OCI-LY7 (cell line): ENCODE data around the gene C17orf113. TPM values are rescaled to one million over a fixed set of nuclear protein-coding genes. Genes with fewer than 3 reads are reported as not detected.

Experiments used
- BruUV-seq: library from RNA; stranded (reverse); fragments of 400-500 nt; replicated peaks from 2 replicates; lab custom pipeline; 2021; lab: Mats Ljungman, UMichigan
- CTCF ChIA-PET: fragments of 300-600 bp; sonication (Branson Sonifier 250); formaldehyde crosslinking; loops from one replicate; lab custom pipeline; 2022; ENCODE audit warnings: antibody characterized with exemption; ENCODE audit not compliant: unreplicated experiment; lab: Charles Lee
- POLR2A ChIA-PET: fragments of 300-600 bp; sonication (Branson Sonifier 250); formaldehyde crosslinking; loops from one replicate; lab custom pipeline; 2022; ENCODE audit warnings: antibody characterized with exemption; lab: Charles Lee
- DNase-seq: peaks from one replicate; pipeline ENCODE4 v3.0.0-alpha.2; 2015; ENCODE audit warnings: low spot score
- H2AFZ ChIP-seq: fragments of 200-600 bp; sonication (generic), shearing (Covaris generic); 2 replicates; pipeline ENCODE4 v1.6.1; 2014; ENCODE audit warnings: mild to moderate bottlenecking, antibody characterized with exemption, low read length, moderate library complexity
- H3K27ac ChIP-seq: fragments of 200-600 bp; sonication (generic); 2 replicates; pipeline ENCODE4 v1.5.1; 2014; ENCODE audit warnings: mixed run types, low read depth, mild to moderate bottlenecking, moderate library complexity, low read length, inconsistent platforms; ENCODE audit not compliant: poor library complexity, severe bottlenecking
- H3K36me3 ChIP-seq: fragments of 200-600 bp; sonication (generic); 2 replicates; pipeline ENCODE4 v1.6.1; 2014; ENCODE audit warnings: mild to moderate bottlenecking, antibody characterized with exemption, low read length, moderate library complexity, mixed read lengths; ENCODE audit not compliant: insufficient read depth
- H3K4me1 ChIP-seq: fragments of 200-600 bp; sonication (generic); 2 replicates; pipeline ENCODE4 v1.5.1; 2014; ENCODE audit warnings: mild to moderate bottlenecking, low read length; ENCODE audit not compliant: insufficient read depth, poor library complexity, severe bottlenecking
- H3K4me2 ChIP-seq: fragments of 200-600 bp; sonication (generic); 2 replicates; pipeline ENCODE4 v1.6.1; 2014; ENCODE audit warnings: mild to moderate bottlenecking, low read length
- H3K4me3 ChIP-seq: fragments of 200-600 bp; sonication (generic); 2 replicates; pipeline ENCODE4 v1.5.1; 2014; ENCODE audit warnings: mild to moderate bottlenecking, low read depth, low read length; ENCODE audit not compliant: poor library complexity, severe bottlenecking
- H3K79me2 ChIP-seq: fragments of 200-600 bp; sonication (generic); 2 replicates; pipeline ENCODE4 v1.6.1; 2016; ENCODE audit warnings: low read depth, mild to moderate bottlenecking, low read length, moderate library complexity, mixed read lengths; ENCODE audit not compliant: insufficient read depth
- H3K9me2 ChIP-seq: fragments of 200-600 bp; sonication (generic); 2 replicates; pipeline ENCODE4 v1.6.1; 2016; ENCODE audit warnings: mild to moderate bottlenecking, low read length, mixed read lengths; ENCODE audit not compliant: insufficient read depth
- H3K9me3 ChIP-seq: fragments of 200-600 bp; sonication (generic); 2 replicates; pipeline ENCODE4 v1.6.1; 2014; ENCODE audit warnings: mild to moderate bottlenecking, mixed run types, low read length, mixed read lengths
- H4K20me1 ChIP-seq: fragments of 200-600 bp; sonication (generic); 2 replicates; pipeline ENCODE4 v1.6.1; 2014; ENCODE audit warnings: mild to moderate bottlenecking, antibody characterized with exemption, low read length, moderate library complexity, mixed read lengths; ENCODE audit not compliant: insufficient read depth
- CTCF ChIP-seq: fragments of 200-600 bp; sonication (generic); conservative IDR thresholded peaks from 2 replicates; pipeline ENCODE4 v1.5.1; 2014; ENCODE audit warnings: mild to moderate bottlenecking, antibody characterized with exemption, low read length, moderate library complexity, mixed read lengths
- EZH2phosphoT487 ChIP-seq: fragments of 200-600 bp; sonication (generic); IDR thresholded peaks from 2 replicates; pipeline ENCODE4 v1.6.1; 2018; ENCODE audit warnings: low read depth, borderline replicate concordance, mild to moderate bottlenecking, mixed run types, antibody characterized with exemption, low read length, moderate library complexity, mixed read lengths
- intact Hi-C: fragments of 100-400 bp; cut with micrococcal nuclease; formaldehyde crosslinking; loops from one replicate; pipeline ENCODE4 v1.10.0; 2022; ENCODE audit not compliant: unreplicated experiment
- total RNA-seq, 2 experiments: library from RNA; depleted of rRNA in 1 of 2; stranded (reverse); fragments of >200 nt in 1 of 2; shearing (Covaris generic) in 1 of 2; gene quantifications; 2 replicates each; pipeline ENCODE4 v1.2.3, GENCODE V29; 2014 to 2022

Gene C17orf113
- total RNA-seq, 2 experiments from 2014 or later: 0.25 TPM

DNA sequence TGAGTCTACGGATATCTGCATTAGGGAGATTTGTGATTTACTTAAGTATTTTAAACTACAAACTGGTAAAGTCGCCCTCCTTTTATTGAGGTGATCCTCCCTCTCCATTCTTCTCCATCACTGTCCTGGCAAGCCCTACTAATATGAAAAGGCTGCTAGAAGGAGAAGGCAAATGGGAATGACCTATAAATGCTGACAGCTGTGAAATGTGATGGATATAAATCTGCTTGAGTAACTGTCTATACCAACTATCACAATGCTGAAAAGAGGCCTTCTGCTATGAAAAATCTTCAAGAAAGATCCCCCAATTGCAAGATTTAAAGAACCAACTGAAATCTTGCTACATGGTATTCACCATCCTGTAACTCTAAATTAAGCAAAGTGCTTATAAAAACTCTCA lies 48.7 kb downstream of the C17orf113 start:
- H3K36me3 ChIP-seq: peaks cover 79% of the 10 kb centered on the region
- no peak for DNase-seq
- POLR2A ChIA-PET: no interaction called here

GRCh38 chr17:42000413-42001133 lies 49.8 kb downstream of the C17orf113 start:
- Histone ChIP-seq H3K79me2 (peaks cover 55% of the 10 kb centered on the region), H3K9me3 (no peaks in the 10 kb centered on the region), H3K4me1 (peaks cover 33% of the 10 kb centered on the region), H3K36me3 (peaks cover 87% of the 10 kb centered on the region), H3K9me2 (no peaks in the 10 kb centered on the region), H3K27ac (no peak overlapping the region), H2AFZ (no peak overlapping the region), H3K4me3 (no peak overlapping the region), H4K20me1 (peaks cover 2% of the 10 kb centered on the region), H3K4me2 (no peak overlapping the region)
- TF ChIP-seq CTCF (no peak), EZH2phosphoT487 (no peak)
- no TSS peak for BruUV-seq
- intact Hi-C loops: no loop called here
- DNase-seq: no peak
- CTCF ChIA-PET: no interaction called here
- POLR2A ChIA-PET: interaction anchor here (0.7 kb wide), 1 partner anchor 67 kb away, joined by 3 read pairs; no protein-coding TSS in a partner anchor

More for the DNA sequence above, 48.7 kb downstream of the C17orf113 start:
- BruUV-seq: no TSS peak
- CTCF ChIA-PET: no interaction called here
- Histone ChIP-seq H3K9me2 (no peaks in the 10 kb centered on the region), H3K4me2 (no peak overlapping the region), H3K27ac (no peak overlapping the region), H2AFZ (no peak overlapping the region), H3K9me3 (no peaks in the 10 kb centered on the region), H4K20me1 (no peaks in the 10 kb centered on the region; the same call in 1 of the 2 replicates), H3K4me3 (no peak overlapping the region), H3K79me2 (peaks cover 64% of the 10 kb centered on the region), H3K4me1 (peaks cover 21% of the 10 kb centered on the region)
- TF ChIP-seq EZH2phosphoT487 (no peak), CTCF (no peak)
- intact Hi-C loops: no loop called here

DNA sequence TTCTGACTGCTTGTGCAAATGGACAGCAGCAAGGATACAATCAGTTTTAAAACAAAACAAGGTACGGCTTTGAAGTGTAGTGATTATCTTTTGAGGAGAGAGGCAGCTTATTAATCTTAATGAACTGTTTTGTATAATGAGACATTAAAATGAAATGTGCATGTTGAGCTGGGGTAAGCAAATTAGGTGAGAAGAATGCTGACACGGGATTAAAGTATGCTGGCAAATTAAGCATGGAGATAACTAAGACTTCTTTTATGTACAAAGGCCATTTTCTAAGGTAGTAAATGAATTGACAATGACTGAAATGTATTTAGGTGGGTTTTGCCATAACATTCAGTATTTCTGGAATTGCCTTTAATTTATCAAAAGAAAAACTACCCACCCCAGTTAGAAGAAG lies 51.9 kb downstream of the C17orf113 start:
- no peaks in the 10 kb centered on the region for H3K9me2 ChIP-seq
- intact Hi-C loops: no loop called here
- 0 out of 2 replicates have a peak overlapping the region, but pooled peaks have one; percentile 3 for H3K4me2 ChIP-seq
- peaks cover 12% of the 10 kb centered on the region for H4K20me1 ChIP-seq
- no peak for TF ChIP-seq CTCF
- TF ChIP-seq EZH2phosphoT487: no peak
- H2AFZ ChIP-seq: no peak overlapping the region
- H3K4me1 ChIP-seq: peaks cover 39% of the 10 kb centered on the region
- H3K27ac ChIP-seq: peak overlapping the region; percentile 21
- H3K36me3 ChIP-seq: peaks cover 93% of the 10 kb centered on the region
- no peaks in the 10 kb centered on the region for H3K9me3 ChIP-seq
- DNase-seq: no peak
- peaks cover 48% of the 10 kb centered on the region; the same call in 1 of the 2 replicates for H3K79me2 ChIP-seq
- ChIA-PET POLR2A (interaction anchor here (0.8 to 2.9 kb wide), 3 partner anchors 13 to 20 kb away, joined by 3 to 12 read pairs (median 6); partner anchors contain the start of gene DNAJC7), CTCF (no interaction called here)
- BruUV-seq: no TSS peak
- H3K4me3 ChIP-seq: no peak overlapping the region
